ENCODE measurements around the gene FAM200B. TPM values are rescaled to one million over a fixed set of nuclear protein-coding genes. Genes with fewer than 3 reads are reported as not detected.

FAM200B gene
- total and polyA plus RNA-seq, 2 donors (not counting 3 experiments of a cell fraction or from before 2014, with no cell fraction given) = 13.9 to 24.6 TPM

GRCh38 chr4:15690020-15690809 lies 8.6 kb downstream of the FAM200B start:
- peaks cover 0 to 6% of the 10 kb centered on the region in 2 experiments for H3K36me3 ChIP-seq (ENCODE audit: control insufficient read depth in 2 of 2, extremely low read depth in 1 of 2, insufficient read depth in 2 of 2, low read length in 2 of 2)
- intact Hi-C loops (cut with micrococcal nuclease) = loop anchor here (1.0 kb wide), 3 partner anchors 9 to 37 kb away; partner anchors contain the start of gene FAM200B
- H2AFZ ChIP-seq (ENCODE audit: low read depth, low read length) = no peak overlapping the region
- H3K9ac ChIP-seq (replicated peaks; ENCODE audit: extremely low read depth, insufficient read depth, low read length) = peak overlapping the region; percentile 64
- POLR2A ChIA-PET = no interaction called here
- BruUV-seq (replicated peaks) = TSS peak; percentile 93
- peaks cover under 1% of the 10 kb centered on the region for H3K79me2 ChIP-seq (ENCODE audit: control insufficient read depth, insufficient read depth, low read length)
- H3K9me1 ChIP-seq (replicated peaks; ENCODE audit: control insufficient read depth, extremely low read depth, insufficient read depth, low read length) = no peaks in the 10 kb centered on the region
- CTCF ChIA-PET = interaction anchor here (0.5 to 1.7 kb wide), 3 partner anchors 16 to 116 kb away, joined by 3 read pairs; no protein-coding TSS in a partner anchor
- FAIRE-seq (peak; percentile 69), DNase-seq (ENCODE audit: low read depth, low spot score) (peak; percentile 68)
- no peaks in the 10 kb centered on the region for H4K20me1 ChIP-seq (replicated peaks; ENCODE audit: control insufficient read depth, extremely low read depth, insufficient read depth, low read length)
- dilution Hi-C loops (cut with MboI; ENCODE audit: extremely low pct_ligation_motif_present, low sequenced_read_pairs) = no loop called here
- no peaks in the 10 kb centered on the region for H3K27me3 ChIP-seq (ENCODE audit: control insufficient read depth in 2 of 2, insufficient read depth in 2 of 2, low read length in 2 of 2)
- peak overlapping the region; percentile 82 for H3K27ac ChIP-seq (ENCODE audit: insufficient read depth, low read depth, low read length)
- peaks cover 29% of the 10 kb centered on the region for H3K4me1 ChIP-seq (ENCODE audit: control insufficient read depth, extremely low read depth, insufficient read depth, low read length)
- peak overlapping the region; percentile 53 for H3K4me2 ChIP-seq (ENCODE audit: insufficient read depth, low read length)
- H3K9me3 ChIP-seq (replicated peaks; ENCODE audit: control insufficient read depth, insufficient read depth, low read length) = no peaks in the 10 kb centered on the region
- no peak overlapping the region for H3K4me3 ChIP-seq (replicated peaks in 1 of 3; ENCODE audit: insufficient read depth in 1 of 3, low read depth in 1 of 3, low read length in 3 of 3)
- TF ChIP-seq CTCF (IDR thresholded peaks at IDR 0.05; ENCODE audit: extremely low read depth in 1 of 2, insufficient read depth in 1 of 2, low read depth in 1 of 2, low read length in 2 of 2) (no peak), FOS (IDR thresholded peaks at IDR 0.05; ENCODE audit: borderline replicate concordance, insufficient read depth, low read length) (peak; percentile 63), MAX (IDR thresholded peaks at IDR 0.05; ENCODE audit: insufficient read depth, insufficient read length) (no peak), POLR2A (IDR thresholded peaks at IDR 0.05; ENCODE audit: low read depth, low read length) (no peak), GATA2 (IDR thresholded peaks at IDR 0.05; ENCODE audit: insufficient read depth, insufficient read length, low read depth, low read length) (peak; percentile 81), MYC (IDR thresholded peaks at IDR 0.05; ENCODE audit: low read depth, low read length) (no peak), POLR2AphosphoS5 (IDR thresholded peaks at IDR 0.05; ENCODE audit: insufficient read depth, low read depth, low read length) (peak; percentile 52), EZH2 (IDR thresholded peaks at IDR 0.05; ENCODE audit: borderline replicate concordance, low read depth, low read length, severe bottlenecking) (no peak), JUN (IDR thresholded peaks at IDR 0.05; ENCODE audit: borderline replicate concordance, insufficient read depth, insufficient read length, low read depth) (peak; percentile 79)
